PC-3 (cell line): ENCODE measurements around the gene SHISA6. TPM values are rescaled to one million over a fixed set of nuclear protein-coding genes. Genes with fewer than 3 reads are reported as not detected.

Source experiments
- ATAC-seq: fragments of 200-7000 bp; cut with Tn5 transposase; 2 replicates; pipeline ENCODE4 v1.9.1; 2020; ENCODE audit warnings: mild to moderate bottlenecking, moderate library complexity
- BruUV-seq: library from RNA; stranded (reverse); fragments of 400-500 nt; replicated peaks from 2 replicates; lab custom pipeline; 2021; lab: Mats Ljungman, UMichigan
- CTCF ChIA-PET: fragments of 300-600 bp; sonication (Branson Sonifier 250); formaldehyde crosslinking; loops from one replicate; lab custom pipeline; 2022; ENCODE audit warnings: antibody characterized with exemption; lab: Charles Lee
- POLR2A ChIA-PET: fragments of 300-600 bp; sonication (Branson Sonifier 250); formaldehyde crosslinking; loops from one replicate; lab custom pipeline; 2022; ENCODE audit warnings: antibody characterized with exemption; ENCODE audit not compliant: unreplicated experiment; lab: Charles Lee
- DNase-seq: peaks from one replicate; pipeline ENCODE4 v3.0.0-alpha.2; 2015
- H2AFZ ChIP-seq: fragments of 300-600 bp; sonication (generic); 2 replicates; pipeline ENCODE4 v1.6.0; 2016; ENCODE audit warnings: antibody characterized with exemption, low read length
- H3F3A ChIP-seq: fragments of 300-600 bp; sonication (generic); one replicate; pipeline ENCODE4 v1.6.0; 2017; ENCODE audit warnings: antibody characterized with exemption, low read length, control low read depth, mild to moderate bottlenecking; ENCODE audit not compliant: unreplicated experiment
- H3K27ac ChIP-seq: fragments of 300-600 bp; sonication (generic); 2 replicates; pipeline ENCODE4 v1.5.1; 2016; ENCODE audit warnings: mild to moderate bottlenecking, low read length
- H3K27me3 ChIP-seq: fragments of 300-600 bp; sonication (generic); 2 replicates; pipeline ENCODE4 v1.6.1; 2016; ENCODE audit warnings: low read length, mixed read lengths
- H3K36me3 ChIP-seq: fragments of 300-600 bp; sonication (generic); 2 replicates; pipeline ENCODE4 v1.6.1; 2016; ENCODE audit warnings: low read depth, mixed run types, low read length, mixed read lengths
- H3K4me1 ChIP-seq: fragments of 300-600 bp; sonication (generic); 2 replicates; pipeline ENCODE4 v1.5.1; 2016; ENCODE audit warnings: low read length; ENCODE audit not compliant: insufficient read depth
- H3K4me2 ChIP-seq: fragments of 300-600 bp; sonication (generic); 2 replicates; pipeline ENCODE4 v1.6.0; 2016; ENCODE audit warnings: low read length
- H3K4me3 ChIP-seq: fragments of 300-600 bp; sonication (generic); 2 replicates; pipeline ENCODE4 v1.5.1; 2016; ENCODE audit warnings: mild to moderate bottlenecking, low read length, mixed read lengths
- H3K79me2 ChIP-seq: fragments of 300-600 bp; sonication (generic); 2 replicates; pipeline ENCODE4 v1.6.1; 2017; ENCODE audit warnings: low read length, mixed read lengths
- H3K9ac ChIP-seq: fragments of 300-600 bp; sonication (generic); 2 replicates; pipeline ENCODE4 v1.6.0; 2016; ENCODE audit warnings: mild to moderate bottlenecking, low read length
- H3K9me2 ChIP-seq: fragments of 300-600 bp; sonication (generic); replicated peaks from 2 replicates; pipeline ENCODE4 v1.6.1; 2016; ENCODE audit warnings: mixed run types, low read length, mixed read lengths
- H3K9me3 ChIP-seq: fragments of 300-600 bp; sonication (generic); 2 replicates; pipeline ENCODE4 v1.6.1; 2016; ENCODE audit warnings: low read length, mixed read lengths
- H4K20me1 ChIP-seq: fragments of 300-600 bp; sonication (generic); 2 replicates; pipeline ENCODE4 v1.6.1; 2016; ENCODE audit warnings: low read length, mixed read lengths
- CTCF ChIP-seq: fragments of 300-600 bp; sonication (generic); conservative IDR thresholded peaks from 2 replicates; pipeline ENCODE4 v1.5.1; 2017; ENCODE audit warnings: antibody characterized with exemption, low read depth, mild to moderate bottlenecking, low read length
- EZH2 ChIP-seq: fragments of 300-600 bp; sonication (generic); IDR thresholded peaks from one replicate; pipeline ENCODE4 v1.6.1; 2017; ENCODE audit warnings: antibody characterized with exemption, mild to moderate bottlenecking, low read length; ENCODE audit not compliant: unreplicated experiment
- EZH2phosphoT487 ChIP-seq: fragments of 300-600 bp; sonication (generic); IDR thresholded peaks from 2 replicates; pipeline ENCODE4 v1.6.1; 2018; ENCODE audit warnings: mild to moderate bottlenecking, antibody characterized with exemption, low read length, borderline replicate concordance
- intact Hi-C: fragments of 100-400 bp; cut with micrococcal nuclease; formaldehyde crosslinking; loops from 2 replicates; pipeline ENCODE4 v1.9.0; 2023
- total RNA-seq: library from RNA; depleted of rRNA; stranded (reverse); fragments of >200 nt; gene quantifications from 2 replicates; pipeline ENCODE4 v1.2.3, GENCODE V29; 2014

The SHISA6 gene
- total RNA-seq, 1 experiment from 2014 or later: not detected

GRCh38 chr17:11351479-11351878 is 110.5 kb downstream of the SHISA6 start:
- H3K4me1 ChIP-seq: no peaks in the 10 kb centered on the region

GRCh38 chr17:11353601-11354000 is 112.6 kb downstream of the SHISA6 start:
- POLR2A ChIA-PET: no interaction called here
- no peaks in the 10 kb centered on the region for H3K9me3 ChIP-seq
- H2AFZ ChIP-seq: no peak overlapping the region
- no peaks in the 10 kb centered on the region for H3K4me1 ChIP-seq
- no peak overlapping the region for H3K4me2 ChIP-seq
- H3K79me2 ChIP-seq: no peaks in the 10 kb centered on the region
- BruUV-seq: no TSS peak
- H3F3A ChIP-seq: no peaks in the 10 kb centered on the region
- no peaks in the 10 kb centered on the region for H3K36me3 ChIP-seq
- no peak overlapping the region for H3K4me3 ChIP-seq
- H3K9ac ChIP-seq: no peak overlapping the region
- TF ChIP-seq EZH2 (no peak), EZH2phosphoT487 (no peak), CTCF (no peak)
- CTCF ChIA-PET: no interaction called here
- H3K27me3 ChIP-seq: no peaks in the 10 kb centered on the region
- intact Hi-C loops: no loop called here
- ATAC-seq (no peak), DNase-seq (no peak)
- H4K20me1 ChIP-seq: no peaks in the 10 kb centered on the region
- H3K9me2 ChIP-seq: no peaks in the 10 kb centered on the region
- H3K27ac ChIP-seq: no peak overlapping the region

More at GRCh38 chr17:11351479-11351878, 110.5 kb downstream of the SHISA6 start:
- ChIA-PET CTCF (no interaction called here), POLR2A (no interaction called here)
- H3K9me2 ChIP-seq: no peaks in the 10 kb centered on the region
- no TSS peak for BruUV-seq
- no peak overlapping the region for H3K4me2 ChIP-seq
- no peaks in the 10 kb centered on the region for H3K79me2 ChIP-seq
- H2AFZ ChIP-seq: no peak overlapping the region
- no peaks in the 10 kb centered on the region for H3K27me3 ChIP-seq
- ATAC-seq: no peak
- H3K4me3 ChIP-seq: no peak overlapping the region
- intact Hi-C loops: no loop called here
- no peak for DNase-seq
- H3F3A ChIP-seq: no peaks in the 10 kb centered on the region
- TF ChIP-seq EZH2 (no peak), EZH2phosphoT487 (no peak), CTCF (no peak)
- no peaks in the 10 kb centered on the region for H3K9me3 ChIP-seq
- H3K9ac ChIP-seq: no peak overlapping the region
- no peaks in the 10 kb centered on the region for H3K36me3 ChIP-seq
- H4K20me1 ChIP-seq: no peaks in the 10 kb centered on the region
- no peak overlapping the region for H3K27ac ChIP-seq

- ChIA-PET CTCF (no interaction called here), POLR2A (no interaction called here)
- TF ChIP-seq EZH2: no peak
- no peak for TF ChIP-seq EZH2phosphoT487
- no peak for TF ChIP-seq CTCF
- Histone ChIP-seq H3K4me1 (no peaks in the 10 kb centered on the region), H3K27me3 (no peaks in the 10 kb centered on the region), H3K9ac (no peak overlapping the region), H3K4me2 (no peak overlapping the region), H3K36me3 (no peaks in the 10 kb centered on the region), H3K27ac (no peak overlapping the region), H3K9me3 (no peaks in the 10 kb centered on the region), H2AFZ (no peak overlapping the region), H3K9me2 (no peaks in the 10 kb centered on the region), H3K4me3 (no peak overlapping the region), H4K20me1 (no peaks in the 10 kb centered on the region), H3F3A (no peaks in the 10 kb centered on the region), H3K79me2 (no peaks in the 10 kb centered on the region)
- no peak for ATAC-seq
- DNase-seq: no peak
- intact Hi-C loops: no loop called here
- BruUV-seq: no TSS peak
Observed at GRCh38 chr17:11356371-11356770, 115.4 kb downstream of the SHISA6 start.
